Activated CD8-positive, alpha-beta T cell treated with anti-CD3 and anti-CD28 coated beads, Interleukin-2, amount 10 ng/mL, durations not matched to agents 7 days and 5 days (primary cell): Measurements from ENCODE around the gene SERTAD3. TPM values are rescaled to one million over a fixed set of nuclear protein-coding genes. Genes with fewer than 3 reads are reported as not detected.
A peak's percentile ranks its signal among the peaks of the same experiment; 100 is the strongest.

Source experiments
- ATAC-seq: fragments of 150-1000 bp; cut with Tn5 transposase; one replicate; pipeline ENCODE4 v1.10.0; 2021; ENCODE audit warnings: moderate library complexity
- CTCF ChIA-PET: fragments of 350-600 bp; sonication (Branson Sonifier 250); formaldehyde crosslinking; loops from one replicate; lab custom pipeline; 2021; ENCODE audit warnings: antibody characterized with exemption; lab: Charles Lee
- POLR2A ChIA-PET: fragments of 350-600 bp; sonication (Branson Sonifier 250); formaldehyde crosslinking; loops from one replicate; lab custom pipeline; 2021; ENCODE audit warnings: antibody characterized with exemption; lab: Charles Lee
- DNase-seq: peaks from one replicate; pipeline ENCODE4 v3.0.0-alpha.2; 2020
- H3K27ac Mint-ChIP-seq: one replicate; pipeline ENCODE4 v1.8.0; 2021; ENCODE audit warnings: mild to moderate bottlenecking, mixed read lengths
- H3K27me3 Mint-ChIP-seq: one replicate; pipeline ENCODE4 v1.8.0; 2021; ENCODE audit warnings: low read depth, mixed read lengths
- H3K36me3 Mint-ChIP-seq: one replicate; pipeline ENCODE4 v1.8.0; 2021; ENCODE audit warnings: low read depth, mixed read lengths
- H3K4me1 Mint-ChIP-seq: one replicate; pipeline ENCODE4 v1.8.0; 2021; ENCODE audit warnings: low read depth, mixed read lengths
- H3K4me3 Mint-ChIP-seq: one replicate; pipeline ENCODE4 v1.8.0; 2021; ENCODE audit warnings: mild to moderate bottlenecking, mixed read lengths
- H3K9me3 Mint-ChIP-seq: one replicate; pipeline ENCODE4 v1.8.0; 2022; ENCODE audit warnings: mixed read lengths; ENCODE audit not compliant: insufficient read depth
- total RNA-seq, 2 experiments: library from RNA; stranded (reverse); gene quantifications; one replicate each; pipeline ENCODE4 v1.2.3, GENCODE V29; 2021

The SERTAD3 gene
- total RNA-seq, 2 experiments from 2014 or later, result 10.0 to 11.9 TPM

DNA sequence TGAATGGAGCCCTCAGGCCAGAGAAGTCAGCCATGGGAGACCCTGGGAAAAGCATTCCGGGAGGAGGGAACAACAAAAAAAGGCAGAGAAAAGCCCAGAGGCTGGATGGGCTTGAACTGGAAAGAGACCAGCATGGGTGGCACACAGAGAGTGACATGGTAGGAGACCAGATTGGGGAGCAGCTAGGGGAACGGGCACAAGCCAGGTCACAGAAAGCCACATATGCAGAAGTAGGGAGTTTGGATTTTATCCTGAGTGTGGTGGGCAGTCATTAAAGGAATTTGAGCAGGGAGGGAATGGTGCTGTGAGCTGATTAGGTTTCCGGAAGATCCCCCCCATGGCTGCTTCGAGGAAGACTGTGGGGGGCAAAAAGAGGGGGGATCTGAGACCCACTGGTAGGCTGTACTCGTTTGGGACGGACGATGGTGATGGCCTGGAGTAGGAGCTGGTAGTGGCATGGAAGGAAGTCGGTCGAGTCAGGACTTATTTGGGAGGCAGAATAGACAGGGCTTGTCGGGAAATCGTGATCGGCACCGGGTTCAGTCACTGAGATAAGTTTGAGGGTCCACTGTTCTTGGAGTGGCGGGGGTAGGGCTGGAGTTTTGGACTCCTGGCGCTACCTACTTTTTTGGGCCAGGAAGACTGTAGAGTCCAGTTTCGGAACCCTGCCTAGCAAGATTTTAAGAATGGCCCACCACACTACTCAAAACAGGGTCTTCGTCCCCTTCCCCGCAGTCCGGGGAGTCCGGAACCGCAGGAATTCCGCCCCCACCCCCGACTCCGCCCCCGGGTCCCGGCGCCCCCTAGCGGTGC lies 19.3 kb downstream of the SERTAD3 start:
- CTCF ChIA-PET, result interaction anchor here (0.9 to 1.3 kb wide), 4 partner anchors 9 to 41 kb away, joined by 3 to 5 read pairs (median 4); partner anchors contain the start of gene BLVRB
- peaks cover 29% of the 10 kb centered on the region for H3K4me1 Mint-ChIP-seq
- H3K27ac Mint-ChIP-seq, result peak overlapping the region; percentile 90
- DNase-seq (peak; percentile 41), ATAC-seq (no peak)
- POLR2A ChIA-PET, result interaction anchor here (0.5 to 1.3 kb wide), 5 partner anchors 12 to 1122 kb away, joined by 3 to 5 read pairs (median 3); no protein-coding TSS in a partner anchor
- H3K9me3 Mint-ChIP-seq, result no peaks in the 10 kb centered on the region
- peak overlapping the region; percentile 81 for H3K4me3 Mint-ChIP-seq
- H3K36me3 Mint-ChIP-seq, result peaks cover 19% of the 10 kb centered on the region
- H3K27me3 Mint-ChIP-seq, result no peaks in the 10 kb centered on the region

- no peak for ATAC-seq
- peaks cover 31% of the 10 kb centered on the region for H3K4me1 Mint-ChIP-seq
- H3K27ac Mint-ChIP-seq, result no peak overlapping the region
- H3K36me3 Mint-ChIP-seq, result peaks cover 20% of the 10 kb centered on the region
- H3K27me3 Mint-ChIP-seq, result no peaks in the 10 kb centered on the region
- ChIA-PET CTCF (interaction anchor here (0.9 to 1.3 kb wide), 2 partner anchors 8 to 41 kb away, joined by 4 read pairs; partner anchors contain the start of gene BLVRB), POLR2A (interaction anchor here (1.3 kb wide), 2 partner anchors 19 kb away, joined by 5 to 6 read pairs; partner anchors contain the start of gene SERTAD3)
- peak overlapping the region; percentile 16 for H3K4me3 Mint-ChIP-seq
- H3K9me3 Mint-ChIP-seq, result no peaks in the 10 kb centered on the region
- DNase-seq, result no peak
These were observed 20.2 kb downstream of the SERTAD3 start for GRCh38 chr19:40423938-40424337.

GRCh38 chr19:40422748-40423566 lies 21.2 kb downstream of the SERTAD3 start:
- H3K36me3 Mint-ChIP-seq, result peaks cover 20% of the 10 kb centered on the region
- no peak overlapping the region for H3K4me3 Mint-ChIP-seq
- POLR2A ChIA-PET, result interaction anchor here (1.3 kb wide), 1 partner anchor 20 kb away, joined by 6 read pairs; the partner anchor contains the start of gene SERTAD3
- CTCF ChIA-PET, result interaction anchor here (1.0 to 4.2 kb wide), 3 partner anchors 10 to 118 kb away, joined by 3 to 38 read pairs (median 16); partner anchors contain the start of gene BLVRB
- peak overlapping the region; percentile 30 for H3K27ac Mint-ChIP-seq
- DNase-seq, result no peak
- no peaks in the 10 kb centered on the region for H3K27me3 Mint-ChIP-seq
- H3K9me3 Mint-ChIP-seq, result no peaks in the 10 kb centered on the region
- no peak for ATAC-seq
- H3K4me1 Mint-ChIP-seq, result peaks cover 35% of the 10 kb centered on the region

- Mint-ChIP-seq H3K4me3 (no peak overlapping the region), H3K36me3 (peaks cover 20% of the 10 kb centered on the region), H3K27me3 (no peaks in the 10 kb centered on the region), H3K27ac (peak overlapping the region; percentile 30), H3K9me3 (no peaks in the 10 kb centered on the region), H3K4me1 (peaks cover 43% of the 10 kb centered on the region)
- ChIA-PET POLR2A (interaction anchor here (0.7 to 1.2 kb wide), 2 partner anchors 9 to 234 kb away, joined by 3 read pairs; partner anchors contain the start of gene PRX), CTCF (interaction anchor here (1.0 to 4.2 kb wide), 5 partner anchors 10 to 117 kb away, joined by 3 to 38 read pairs (median 10); partner anchors contain the start of genes BLVRB, C19orf47 and PLD3)
- ATAC-seq (no peak), DNase-seq (no peak)
These were observed 22.0 kb downstream of the SERTAD3 start for GRCh38 chr19:40421993-40422747.

DNA sequence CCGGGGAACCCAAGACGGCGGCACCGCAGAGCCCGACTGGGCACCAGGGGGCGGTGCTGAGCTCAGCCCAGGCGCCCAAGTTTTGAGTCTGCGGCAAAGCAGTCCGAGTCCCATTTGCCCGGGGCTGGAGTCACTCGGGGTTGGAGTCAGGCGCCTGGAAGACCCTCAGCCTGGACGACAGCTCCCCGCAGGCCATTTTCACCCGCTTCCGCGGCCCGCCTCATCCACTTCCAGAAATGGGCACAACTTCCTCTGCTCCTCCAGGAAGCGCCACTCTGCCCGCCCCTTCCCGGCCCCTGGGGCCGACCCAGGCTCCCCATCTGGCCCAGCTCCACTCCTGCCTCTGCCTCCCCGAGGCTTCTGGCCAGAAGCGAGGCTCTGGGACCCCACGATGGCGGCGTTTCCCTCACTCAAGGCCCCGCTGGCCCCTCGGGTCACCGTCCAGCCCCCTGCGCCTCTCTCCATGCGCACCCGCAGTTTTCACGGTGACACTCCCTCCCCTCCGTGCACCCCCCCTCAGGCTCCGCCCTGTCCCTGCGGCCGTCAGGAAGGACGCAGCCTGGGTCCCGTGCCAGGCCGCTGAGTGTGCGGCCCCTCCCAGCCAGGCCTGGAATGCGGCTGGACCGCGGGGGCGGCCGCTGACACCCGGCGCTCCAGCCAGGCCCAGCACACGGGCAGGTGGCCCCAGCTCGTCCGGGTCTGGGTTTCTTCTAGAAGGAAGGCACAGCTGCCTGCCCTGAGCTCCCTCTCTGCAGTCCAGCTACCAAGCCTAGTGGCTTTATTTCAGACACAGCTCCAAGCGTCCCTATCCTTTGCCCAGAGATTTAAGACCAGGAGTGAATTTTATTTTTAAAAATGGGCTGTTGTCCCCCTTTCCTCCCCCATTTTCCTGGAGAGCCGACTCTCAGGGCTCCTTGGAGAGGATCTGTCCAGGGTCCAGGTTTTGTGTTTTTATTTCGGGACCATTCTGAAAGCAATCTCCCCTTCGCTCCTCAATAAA lies 23.1 kb downstream of the SERTAD3 start:
- H3K36me3 Mint-ChIP-seq, result peaks cover 20% of the 10 kb centered on the region
- ChIA-PET POLR2A (interaction anchor here (0.7 to 1.9 kb wide), 13 partner anchors 8 to 233 kb away, joined by 3 to 24 read pairs (median 4); partner anchors contain the start of genes BLVRB, C19orf47, PLD3 and PRX), CTCF (interaction anchor here (0.7 to 4.2 kb wide), 27 partner anchors 9 to 1019 kb away, joined by 3 to 38 read pairs (median 5); partner anchors contain the start of genes BLVRB, C19orf47, DMAC2 and PLD3)
- no peaks in the 10 kb centered on the region for H3K27me3 Mint-ChIP-seq
- H3K4me1 Mint-ChIP-seq, result peaks cover 47% of the 10 kb centered on the region
- no peaks in the 10 kb centered on the region for H3K9me3 Mint-ChIP-seq
- peak overlapping the region; percentile 80 for H3K4me3 Mint-ChIP-seq
- H3K27ac Mint-ChIP-seq, result peak overlapping the region; percentile 92
- ATAC-seq, result peak; percentile 48
- DNase-seq, result peak; percentile 76

DNA sequence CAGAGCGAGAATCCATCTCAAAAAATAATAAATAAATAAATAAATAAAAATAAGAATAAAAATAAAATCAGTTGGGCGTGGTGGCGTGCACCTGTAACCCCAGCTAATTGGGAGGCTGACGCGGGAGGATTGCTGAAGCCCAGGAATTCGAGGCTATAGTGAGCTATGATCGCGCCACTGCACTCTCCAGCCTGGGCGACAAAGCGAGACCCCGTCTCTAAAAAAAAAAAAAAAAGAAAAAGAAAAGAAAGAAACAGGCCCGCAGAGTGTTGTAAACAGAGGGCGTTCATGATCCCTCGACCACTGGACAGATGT lies 23.7 kb downstream of the SERTAD3 start:
- ChIA-PET POLR2A (interaction anchor here (0.6 to 1.9 kb wide), 13 partner anchors 10 to 1583 kb away, joined by 3 to 24 read pairs (median 4); partner anchors contain the start of genes BLVRB, C19orf47, PLD3 and SERTAD3), CTCF (interaction anchor here (0.7 to 4.2 kb wide), 26 partner anchors 9 to 1019 kb away, joined by 3 to 38 read pairs (median 6); partner anchors contain the start of genes BLVRB, C19orf47, DMAC2 and PLD3)
- Mint-ChIP-seq H3K36me3 (peaks cover 20% of the 10 kb centered on the region), H3K9me3 (no peaks in the 10 kb centered on the region), H3K4me3 (peak overlapping the region; percentile 80), H3K4me1 (peaks cover 49% of the 10 kb centered on the region), H3K27ac (peak overlapping the region; percentile 92), H3K27me3 (no peaks in the 10 kb centered on the region)
- ATAC-seq (no peak), DNase-seq (no peak)

GRCh38 chr19:40419780-40420179 lies 24.4 kb downstream of the SERTAD3 start:
- DNase-seq (no peak), ATAC-seq (no peak)
- H3K27me3 Mint-ChIP-seq, result no peaks in the 10 kb centered on the region
- no peaks in the 10 kb centered on the region for H3K9me3 Mint-ChIP-seq
- H3K4me3 Mint-ChIP-seq, result peak overlapping the region; percentile 47
- H3K36me3 Mint-ChIP-seq, result peaks cover 18% of the 10 kb centered on the region
- H3K4me1 Mint-ChIP-seq, result peaks cover 50% of the 10 kb centered on the region
- peak overlapping the region; percentile 58 for H3K27ac Mint-ChIP-seq
- ChIA-PET POLR2A (interaction anchor here (0.6 to 1.9 kb wide), 7 partner anchors 11 to 1582 kb away, joined by 3 to 24 read pairs (median 5); partner anchors contain the start of genes BLVRB and SERTAD3), CTCF (interaction anchor here (0.9 to 4.2 kb wide), 10 partner anchors 11 to 215 kb away, joined by 3 to 38 read pairs (median 10); partner anchors contain the start of genes BLVRB, C19orf47, PLD3 and SERTAD3)

DNA sequence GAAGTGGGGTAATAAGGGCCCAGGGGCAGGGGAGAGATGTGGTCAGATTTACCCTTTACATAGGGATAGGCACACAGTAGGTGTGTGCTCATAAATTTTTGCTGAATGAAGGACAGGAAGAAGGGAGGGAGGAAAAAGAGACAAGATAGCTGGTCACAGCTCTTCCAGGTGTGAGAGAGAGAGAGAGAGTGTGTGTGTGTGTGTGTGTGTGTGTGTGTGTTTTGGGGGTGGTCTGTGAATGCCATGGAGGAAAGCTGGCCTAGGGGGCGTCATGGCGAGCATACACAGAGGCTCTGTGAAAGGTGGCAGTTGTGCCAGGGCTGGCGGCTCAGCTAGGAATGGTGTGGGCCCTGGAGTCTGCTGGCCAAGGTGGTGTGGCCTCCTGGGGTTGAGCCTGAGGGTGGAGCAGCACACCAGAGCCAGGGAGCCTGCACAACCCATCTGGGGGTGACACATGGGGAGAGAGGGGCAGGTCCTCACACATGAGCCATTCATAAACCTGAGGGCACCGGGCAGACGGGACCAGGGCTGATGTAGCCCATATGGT lies 25.0 kb downstream of the SERTAD3 start:
- ATAC-seq (no peak), DNase-seq (no peak)
- no peaks in the 10 kb centered on the region for H3K9me3 Mint-ChIP-seq
- H3K27me3 Mint-ChIP-seq, result no peaks in the 10 kb centered on the region
- H3K27ac Mint-ChIP-seq, result no peak overlapping the region
- ChIA-PET CTCF (interaction anchor here (1.0 to 4.2 kb wide), 3 partner anchors 15 to 216 kb away, joined by 3 to 16 read pairs (median 8); no protein-coding TSS in a partner anchor), POLR2A (no interaction called here)
- no peak overlapping the region for H3K4me3 Mint-ChIP-seq
- H3K4me1 Mint-ChIP-seq, result peaks cover 49% of the 10 kb centered on the region
- peaks cover 14% of the 10 kb centered on the region for H3K36me3 Mint-ChIP-seq

DNA sequence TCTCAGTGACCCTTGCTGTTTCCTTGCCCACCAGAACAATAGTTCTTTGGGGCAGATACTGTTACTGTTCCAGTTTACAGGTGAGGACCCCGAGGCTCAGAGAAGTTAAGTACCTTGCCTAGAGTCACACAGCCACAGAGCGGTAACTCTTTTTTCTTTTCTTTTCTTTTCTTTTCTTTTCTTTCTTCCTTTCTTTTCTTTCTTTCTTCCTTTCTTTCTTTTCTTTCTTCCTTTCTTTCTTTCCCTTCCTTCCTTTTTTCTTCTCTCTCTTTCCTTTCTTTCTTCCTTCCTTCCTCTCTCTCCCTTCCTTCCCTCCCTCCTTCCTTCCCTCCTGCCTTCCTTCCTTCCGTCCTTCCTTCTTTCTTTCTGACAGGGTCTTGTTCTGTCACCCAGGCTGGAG lies 26.1 kb downstream of the SERTAD3 start:
- no peak for ATAC-seq
- ChIA-PET CTCF (interaction anchor here (1.0 kb wide), 1 partner anchor 16 kb away, joined by 3 read pairs; no protein-coding TSS in a partner anchor), POLR2A (no interaction called here)
- H3K27me3 Mint-ChIP-seq, result no peaks in the 10 kb centered on the region
- peaks cover 56% of the 10 kb centered on the region for H3K4me1 Mint-ChIP-seq
- peaks cover 14% of the 10 kb centered on the region for H3K36me3 Mint-ChIP-seq
- H3K9me3 Mint-ChIP-seq, result no peaks in the 10 kb centered on the region
- DNase-seq, result no peak
- no peak overlapping the region for H3K4me3 Mint-ChIP-seq
- H3K27ac Mint-ChIP-seq, result peak overlapping the region; percentile 51
